ES-I3 (cell line): ENCODE results near the gene HSD17B8.
"Not testable (repeated sequence)": the region's sequence is repeated elsewhere in the genome, so short reads cannot be mapped to it uniquely, and the experiment has no call there.

Experiments used
- H3K36me3 ChIP-seq: 2 replicates; pipeline ENCODE4 v1.6.1; 2013; ENCODE audit warnings: mild to moderate bottlenecking, low read length, control low read depth, moderate library complexity; ENCODE audit not compliant: insufficient read depth
- H3K4me1 ChIP-seq: 2 replicates; pipeline ENCODE4 v1.6.1; 2013; ENCODE audit warnings: mild to moderate bottlenecking, control low read depth, low read length; ENCODE audit not compliant: insufficient read depth
- H3K9ac ChIP-seq: 2 replicates; pipeline ENCODE4 v1.6.1; 2013; ENCODE audit warnings: low read depth, mild to moderate bottlenecking, low read length, moderate library complexity
- H3K9me3 ChIP-seq: 2 replicates; pipeline ENCODE4 v1.6.1; 2013; ENCODE audit warnings: mild to moderate bottlenecking, low read length, moderate library complexity; ENCODE audit not compliant: control insufficient read depth, insufficient read depth

HSD17B8 gene

DNA sequence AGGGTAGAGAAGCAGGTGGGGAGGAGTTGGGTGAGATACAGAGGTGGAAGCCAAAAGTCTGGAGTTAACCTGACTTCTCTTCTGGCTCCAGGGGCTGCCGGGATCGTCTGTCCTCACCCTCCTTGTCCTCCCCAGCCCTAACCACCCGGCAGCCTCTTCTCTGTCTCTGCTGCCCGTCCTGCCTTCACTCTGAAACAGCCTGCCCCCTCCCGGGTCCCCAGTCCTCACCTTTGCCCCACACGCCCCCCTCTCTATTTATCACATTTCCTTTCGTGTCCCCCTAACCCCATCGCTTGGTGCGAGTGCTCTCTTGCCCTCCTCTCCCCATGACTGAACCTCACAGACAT, 9.5 kb downstream of the HSD17B8 start:
- no peaks in the 10 kb centered on the region for H3K9me3 ChIP-seq
- peaks cover 19% of the 10 kb centered on the region for H3K4me1 ChIP-seq
- peak overlapping the region; percentile 54; the same call in 1 of the 2 replicates for H3K9ac ChIP-seq
- H3K36me3 ChIP-seq: no peaks in the 10 kb centered on the region

GRCh38 chr6:33215271-33216116, 11.0 kb downstream of the HSD17B8 start:
- Histone ChIP-seq H3K9ac (no peak overlapping the region), H3K9me3 (no peaks in the 10 kb centered on the region), H3K4me1 (peaks cover 19% of the 10 kb centered on the region), H3K36me3 (no peaks in the 10 kb centered on the region)

DNA sequence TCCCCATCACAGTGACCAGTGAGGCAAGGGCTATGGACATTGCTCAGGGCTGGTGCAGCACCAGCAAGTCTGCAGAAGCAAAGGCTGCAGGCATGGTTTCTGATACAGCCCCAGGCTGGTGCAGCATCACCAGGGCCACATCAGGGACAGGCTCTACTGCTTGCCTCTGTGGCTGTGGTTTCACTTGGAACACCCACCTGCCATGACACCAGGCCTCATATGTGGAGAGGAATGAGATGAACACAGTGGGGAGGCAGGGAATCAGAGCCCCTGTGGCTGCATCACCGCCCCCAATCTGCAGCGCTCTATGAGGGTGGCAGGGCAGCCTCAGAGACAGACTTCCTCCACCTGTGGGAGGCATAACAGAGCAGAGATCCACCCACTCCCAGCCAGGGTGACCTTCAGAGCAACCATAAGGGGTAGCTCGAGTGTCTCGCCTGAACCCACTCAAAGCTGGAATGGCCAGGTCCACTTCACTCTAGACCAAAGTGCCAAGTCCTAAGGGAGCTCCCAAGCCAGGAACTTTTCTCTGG, 11.7 kb downstream of the HSD17B8 start:
- Histone ChIP-seq H3K9ac (no peak overlapping the region), H3K4me1 (peaks cover 19% of the 10 kb centered on the region), H3K36me3 (no peaks in the 10 kb centered on the region), H3K9me3 (no peaks in the 10 kb centered on the region)

DNA sequence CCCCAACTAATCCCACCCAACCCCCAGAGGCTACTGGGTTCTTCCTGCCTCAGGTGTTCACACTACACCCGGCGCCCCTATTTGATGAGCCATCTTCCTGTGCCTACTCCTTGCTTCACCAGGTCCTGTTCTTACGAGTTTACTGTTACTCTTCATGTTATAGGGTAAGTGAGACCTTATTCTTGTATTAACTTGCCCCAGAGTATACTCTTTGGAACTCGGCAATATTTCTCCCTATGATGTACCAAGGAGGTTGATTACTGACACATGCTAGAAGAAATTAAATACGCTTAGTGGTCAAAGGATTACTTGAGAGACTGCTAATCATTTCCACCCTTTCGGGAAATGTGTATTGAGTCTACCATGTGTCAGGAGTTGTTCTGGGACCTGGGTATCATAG, 12.8 kb downstream of the HSD17B8 start:
- Histone ChIP-seq H3K4me1 (peaks cover 19% of the 10 kb centered on the region), H3K9me3 (no peaks in the 10 kb centered on the region), H3K9ac (no peak overlapping the region), H3K36me3 (no peaks in the 10 kb centered on the region)

DNA sequence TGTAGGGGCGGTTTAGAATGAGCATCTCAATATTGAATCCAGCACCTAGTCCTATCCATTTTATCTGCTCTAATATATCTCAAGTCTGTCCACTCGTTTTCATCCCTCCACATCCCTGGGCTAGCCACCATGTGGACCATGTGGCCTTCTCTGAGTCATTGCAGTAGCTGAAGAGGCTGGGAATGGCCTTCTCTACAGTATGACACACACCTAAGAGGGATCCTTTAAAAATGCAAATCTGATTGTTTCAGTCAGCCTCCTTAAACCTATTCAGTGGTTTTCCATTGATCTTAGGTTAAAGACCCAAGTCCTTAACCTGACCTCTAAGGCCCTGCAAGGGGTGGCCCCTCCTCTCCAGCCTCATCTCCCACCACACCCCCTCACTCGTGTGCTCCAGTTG, 13.2 kb downstream of the HSD17B8 start:
- no peaks in the 10 kb centered on the region for H3K9me3 ChIP-seq
- H3K4me1 ChIP-seq: peaks cover 19% of the 10 kb centered on the region
- no peaks in the 10 kb centered on the region for H3K36me3 ChIP-seq
- H3K9ac ChIP-seq: no peak overlapping the region

DNA sequence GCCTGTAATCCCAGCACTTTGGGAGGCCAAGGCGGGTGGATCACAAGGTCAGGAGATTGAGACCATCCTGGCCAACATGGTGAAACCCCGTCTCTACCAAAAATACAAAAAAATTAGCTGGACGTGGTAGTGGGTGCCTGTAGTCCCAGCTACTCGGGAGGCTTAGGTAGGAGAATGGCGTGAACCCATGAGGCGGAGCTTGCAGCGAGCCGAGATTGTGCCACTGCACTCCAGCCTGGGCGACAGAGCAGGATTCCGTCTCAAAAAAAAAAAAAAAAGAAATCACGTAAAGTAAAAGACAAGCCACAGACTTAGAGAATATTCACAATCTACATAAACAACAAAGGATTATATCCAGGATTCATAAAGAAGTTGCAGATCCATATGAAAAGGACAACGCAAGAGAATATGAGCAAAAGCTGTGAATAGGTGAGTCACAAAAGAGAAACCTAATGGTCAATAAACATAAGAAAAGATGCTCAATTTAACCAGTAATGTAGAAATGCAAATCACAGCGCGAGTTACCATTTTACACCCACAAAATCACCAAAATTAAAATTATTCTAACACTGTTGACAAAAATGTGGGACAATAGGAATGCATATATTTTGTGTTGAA, 22.2 kb downstream of the HSD17B8 start:
- H3K9ac ChIP-seq: not testable (repeated sequence)

GRCh38 chr6:33235221-33235634, 30.8 kb downstream of the HSD17B8 start:
- Histone ChIP-seq H3K9me3 (no peaks in the 10 kb centered on the region), H3K4me1 (peaks cover 11% of the 10 kb centered on the region), H3K36me3 (no peaks in the 10 kb centered on the region), H3K9ac (peak overlapping the region; percentile 25; the same call in 1 of the 2 replicates)

More for the DNA sequence above, 22.2 kb downstream of the HSD17B8 start:
- H3K4me1 ChIP-seq: peaks cover 13% of the 10 kb centered on the region
- not testable (repeated sequence) for H3K9me3 ChIP-seq, H3K36me3 ChIP-seq

GRCh38 chr6:33236328-33236727, 31.9 kb downstream of the HSD17B8 start:
- Histone ChIP-seq H3K36me3 (no peaks in the 10 kb centered on the region), H3K9me3 (no peaks in the 10 kb centered on the region), H3K9ac (no peak overlapping the region), H3K4me1 (peaks cover 11% of the 10 kb centered on the region)

DNA sequence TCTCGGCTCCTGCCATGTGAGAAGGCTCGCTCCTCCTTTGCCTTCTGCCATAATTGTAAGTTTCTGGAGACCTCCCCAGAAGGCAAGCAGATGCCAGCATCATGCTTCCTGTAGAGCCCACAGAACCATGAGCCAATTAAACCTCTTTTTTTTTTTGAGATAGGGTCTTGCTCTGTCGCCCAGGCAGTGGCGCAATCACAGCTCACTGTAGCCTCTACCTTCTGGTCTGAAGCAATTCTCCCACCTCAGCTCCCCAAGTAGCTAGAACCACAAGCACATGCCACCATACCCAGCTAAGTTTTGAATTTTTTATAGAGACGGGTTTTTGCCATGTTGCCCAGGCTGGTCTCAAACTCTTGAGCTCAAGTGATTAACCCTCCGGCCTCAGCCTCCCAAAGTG, 32.4 kb downstream of the HSD17B8 start:
- Histone ChIP-seq H3K9ac (no peak overlapping the region), H3K4me1 (peaks cover 11% of the 10 kb centered on the region), H3K36me3 (no peaks in the 10 kb centered on the region), H3K9me3 (no peaks in the 10 kb centered on the region)

- no peak overlapping the region for H3K9ac ChIP-seq
- no peaks in the 10 kb centered on the region for H3K36me3 ChIP-seq
- peaks cover 11% of the 10 kb centered on the region for H3K4me1 ChIP-seq
- no peaks in the 10 kb centered on the region for H3K9me3 ChIP-seq
Measured at GRCh38 chr6:33237741-33238140, 33.3 kb downstream of the HSD17B8 start.

- H3K9me3 ChIP-seq: no peaks in the 10 kb centered on the region
- no peaks in the 10 kb centered on the region for H3K4me1 ChIP-seq
- no peaks in the 10 kb centered on the region for H3K36me3 ChIP-seq
- H3K9ac ChIP-seq: no peak overlapping the region
Measured at GRCh38 chr6:33241968-33242367, 37.5 kb downstream of the HSD17B8 start.

DNA sequence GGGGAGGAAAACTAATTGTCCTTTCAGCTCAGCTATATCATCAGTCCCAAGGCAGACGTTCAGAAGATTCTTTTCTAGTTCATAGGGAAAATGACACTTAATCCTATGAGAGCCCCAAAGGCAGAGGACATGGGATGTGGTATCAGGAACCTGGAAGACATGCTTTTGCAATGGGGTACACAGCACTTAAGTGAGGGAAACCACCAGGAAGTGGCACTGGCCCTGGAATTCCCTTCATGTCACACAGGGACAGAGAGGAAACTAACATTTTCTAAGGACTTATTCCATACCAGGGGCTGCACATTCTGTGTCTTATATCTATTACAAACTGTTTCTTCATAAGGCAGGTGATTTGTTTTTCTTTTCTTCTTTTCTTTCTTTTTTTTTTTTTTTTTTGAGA, 39.0 kb downstream of the HSD17B8 start:
- H3K36me3 ChIP-seq: no peaks in the 10 kb centered on the region
- H3K4me1 ChIP-seq: no peaks in the 10 kb centered on the region
- no peaks in the 10 kb centered on the region for H3K9me3 ChIP-seq
- H3K9ac ChIP-seq: no peak overlapping the region

DNA sequence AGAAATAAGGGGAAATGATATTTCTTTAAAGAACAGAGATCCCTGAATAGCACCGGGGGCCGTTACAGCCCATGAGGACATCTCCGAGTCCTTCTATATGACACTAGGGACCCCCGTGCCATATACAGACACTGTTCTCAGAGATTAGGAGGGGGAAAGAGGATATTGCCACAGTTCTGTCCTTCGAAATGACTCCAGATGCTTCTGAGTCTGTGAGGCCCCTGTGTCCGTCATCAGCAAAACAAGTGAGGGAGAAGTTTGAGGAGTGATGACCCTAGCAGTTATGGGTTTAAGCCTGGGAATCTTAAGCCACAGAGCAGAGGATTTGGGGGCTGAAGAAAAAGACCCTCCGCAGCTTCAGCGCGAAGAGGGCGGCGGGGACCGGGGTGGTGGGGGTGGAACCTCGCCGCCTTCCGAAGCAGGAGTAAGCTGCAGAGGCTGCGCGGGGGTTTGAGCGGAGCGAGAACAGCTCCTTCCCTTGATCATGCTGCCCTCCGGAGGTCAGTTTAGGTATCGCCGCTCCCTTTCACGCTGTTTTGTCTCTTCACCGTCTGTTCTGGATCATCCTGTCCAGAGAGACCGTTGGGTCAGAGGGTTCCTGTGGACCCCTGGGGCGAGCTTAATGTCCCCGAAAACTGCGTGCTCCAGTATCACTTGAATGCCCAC, 43.7 kb downstream of the HSD17B8 start:
- Histone ChIP-seq H3K9ac (peak overlapping the region; percentile 50; the same call in 1 of the 2 replicates), H3K36me3 (no peaks in the 10 kb centered on the region), H3K9me3 (no peaks in the 10 kb centered on the region), H3K4me1 (peaks cover 6% of the 10 kb centered on the region; the same call in 1 of the 2 replicates)

GRCh38 chr6:33248643-33248931, 44.1 kb downstream of the HSD17B8 start:
- Histone ChIP-seq H3K36me3 (no peaks in the 10 kb centered on the region), H3K9me3 (no peaks in the 10 kb centered on the region), H3K9ac (peak overlapping the region; percentile 50; the same call in 1 of the 2 replicates), H3K4me1 (peaks cover 6% of the 10 kb centered on the region; the same call in 1 of the 2 replicates)
